Measurements from ENCODE around the gene CRAMP1. TPM values are rescaled to one million over a fixed set of nuclear protein-coding genes. Genes with fewer than 3 reads are reported as not detected.
"Not testable (repeated sequence)": the region's sequence is repeated elsewhere in the genome, so short reads cannot be mapped to it uniquely, and the experiment has no call there.

CRAMP1 gene
- total and polyA plus RNA-seq, 12 donors, result 3.2 to 13.8 (median 10.5) TPM

- no peaks in the 10 kb centered on the region for H3K9me3 ChIP-seq
- peaks cover 10 to 70% (median 34%) of the 10 kb centered on the region in 9 donors for H3K4me1 ChIP-seq
- H3K27me3 ChIP-seq, result no peaks in the 10 kb centered on the region
- intact Hi-C loops (cut with DNase I), result no loop called here
- TF ChIP-seq, protein P1, sequence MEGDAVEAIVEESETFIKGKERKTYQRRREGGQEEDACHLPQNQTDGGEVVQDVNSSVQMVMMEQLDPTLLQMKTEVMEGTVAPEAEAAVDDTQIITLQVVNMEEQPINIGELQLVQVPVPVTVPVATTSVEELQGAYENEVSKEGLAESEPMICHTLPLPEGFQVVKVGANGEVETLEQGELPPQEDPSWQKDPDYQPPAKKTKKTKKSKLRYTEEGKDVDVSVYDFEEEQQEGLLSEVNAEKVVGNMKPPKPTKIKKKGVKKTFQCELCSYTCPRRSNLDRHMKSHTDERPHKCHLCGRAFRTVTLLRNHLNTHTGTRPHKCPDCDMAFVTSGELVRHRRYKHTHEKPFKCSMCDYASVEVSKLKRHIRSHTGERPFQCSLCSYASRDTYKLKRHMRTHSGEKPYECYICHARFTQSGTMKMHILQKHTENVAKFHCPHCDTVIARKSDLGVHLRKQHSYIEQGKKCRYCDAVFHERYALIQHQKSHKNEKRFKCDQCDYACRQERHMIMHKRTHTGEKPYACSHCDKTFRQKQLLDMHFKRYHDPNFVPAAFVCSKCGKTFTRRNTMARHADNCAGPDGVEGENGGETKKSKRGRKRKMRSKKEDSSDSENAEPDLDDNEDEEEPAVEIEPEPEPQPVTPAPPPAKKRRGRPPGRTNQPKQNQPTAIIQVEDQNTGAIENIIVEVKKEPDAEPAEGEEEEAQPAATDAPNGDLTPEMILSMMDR (IDR thresholded peaks at IDR 0.05), result no peak
- DNase-seq (no peak), ATAC-seq (no peak)
- peak overlapping the region in 6 of 10 donors; percentile 13 to 52 (median 42) for H3K27ac ChIP-seq
- H3K4me3 ChIP-seq, result no peak overlapping the region
- 77 to 80% methylated on average over 7 of the region's 7 CpGs for WGBS, 2 donors
- peaks cover 0 to 9% (median 0%) of the 10 kb centered on the region in 9 donors for H3K36me3 ChIP-seq
Observed at GRCh38 chr16:1713331-1713730, 101.2 kb downstream of the CRAMP1 start.

DNA sequence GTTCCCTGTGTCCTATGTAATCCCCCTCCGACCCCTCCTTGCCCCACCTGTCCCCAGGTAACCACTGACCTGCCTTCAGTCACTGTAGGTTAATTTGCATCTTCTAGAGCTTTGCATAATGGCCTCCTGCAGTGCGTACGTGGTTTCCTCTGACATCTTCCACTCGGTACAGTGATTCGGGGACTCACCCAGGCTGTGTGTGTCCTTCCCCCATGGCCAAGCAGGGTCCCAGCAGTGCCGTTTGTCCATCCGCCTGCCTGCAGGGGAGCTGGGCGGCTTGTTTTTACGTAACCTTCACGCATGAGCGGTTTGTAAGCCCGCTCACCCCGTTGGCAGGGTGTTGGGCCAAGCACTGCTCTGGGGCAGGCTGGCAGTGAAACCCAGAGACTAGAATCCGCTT is 101.8 kb downstream of the CRAMP1 start:
- H3K9me3 ChIP-seq, result no peaks in the 10 kb centered on the region
- WGBS, 2 donors, result 82 to 86% methylated on average over 14 of the region's 14 CpGs
- TF ChIP-seq, protein P1 (IDR thresholded peaks at IDR 0.05), result no peak
- H3K27me3 ChIP-seq, result no peaks in the 10 kb centered on the region
- ATAC-seq, result no peak
- intact Hi-C loops (cut with DNase I), result no loop called here
- H3K36me3 ChIP-seq, result peaks cover 0 to 9% (median 0%) of the 10 kb centered on the region in 9 donors
- DNase-seq, result no peak
- H3K4me1 ChIP-seq, result peaks cover 7 to 70% (median 33%) of the 10 kb centered on the region in 9 donors
- H3K4me3 ChIP-seq, result no peak overlapping the region
- no peak overlapping the region for H3K27ac ChIP-seq

DNA sequence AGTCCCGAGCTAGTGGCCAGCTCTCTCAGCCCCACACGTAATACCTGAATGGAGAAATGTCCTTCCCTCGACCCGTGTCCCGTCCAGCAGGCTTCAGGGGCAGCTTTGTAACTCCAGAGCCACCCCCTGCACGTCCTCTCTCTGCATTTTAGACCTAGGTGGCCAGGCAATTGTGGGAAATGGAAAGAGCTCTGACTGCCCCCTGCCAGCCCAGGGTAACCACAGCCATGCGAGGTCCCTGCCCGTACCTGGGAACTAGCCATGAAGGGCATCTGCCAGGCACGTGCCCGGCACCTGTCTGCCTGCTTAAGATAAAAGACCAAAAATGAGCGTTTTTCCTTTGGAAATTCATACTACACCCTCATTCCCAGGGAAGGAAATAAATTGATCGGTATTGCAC is 103.1 kb downstream of the CRAMP1 start:
- DNase-seq (no peak), ATAC-seq (no peak)
- WGBS, 2 donors, result 88 to 90% methylated on average over 12 of the region's 12 CpGs
- TF ChIP-seq, protein P1 (IDR thresholded peaks at IDR 0.05), result no peak
- intact Hi-C loops (cut with DNase I), result no loop called here
- H3K9me3 ChIP-seq, result no peaks in the 10 kb centered on the region
- no peak overlapping the region for H3K4me3 ChIP-seq
- H3K36me3 ChIP-seq, result peaks cover 0 to 4% (median 0%) of the 10 kb centered on the region in 9 donors
- peak overlapping the region in 2 of 10 donors; percentile 7 to 25 for H3K27ac ChIP-seq
- peaks cover 3 to 70% (median 33%) of the 10 kb centered on the region in 9 donors for H3K4me1 ChIP-seq
- H3K27me3 ChIP-seq, result no peaks in the 10 kb centered on the region

DNA sequence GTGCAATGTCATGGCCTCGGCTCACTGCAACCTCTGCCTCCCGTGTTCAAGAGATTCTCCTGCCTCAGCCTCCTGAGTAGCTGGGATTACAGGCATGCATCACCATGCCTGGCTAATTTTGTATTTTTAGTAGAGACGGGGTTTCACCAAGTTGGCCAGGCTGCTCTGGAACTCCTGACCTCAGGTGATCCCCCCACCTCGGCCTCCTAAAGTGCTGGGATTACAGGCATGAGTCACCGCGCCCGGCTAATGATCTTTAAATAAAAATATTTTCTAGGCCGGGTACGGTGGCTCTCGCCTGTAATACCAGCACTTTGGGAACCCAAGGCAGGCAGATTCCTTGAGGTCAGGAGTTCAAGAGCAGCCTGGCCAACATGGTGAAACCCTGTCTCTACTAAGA is 106.1 kb downstream of the CRAMP1 start:
- Histone ChIP-seq H3K27ac (peak overlapping the region in 1 of 10 donors; percentile 21), H3K4me1 (peaks cover 0 to 67% (median 29%) of the 10 kb centered on the region in 9 donors)
- 72 to 80% methylated on average over 10 of the region's 10 CpGs for WGBS, 2 donors
- H3K9me3 ChIP-seq; ATAC-seq; H3K4me3 ChIP-seq; DNase-seq; intact Hi-C loops (cut with DNase I); H3K27me3 ChIP-seq; H3K36me3 ChIP-seq: not testable (repeated sequence)

GRCh38 chr16:1719559-1720229 is 107.5 kb downstream of the CRAMP1 start:
- H3K27me3 ChIP-seq; intact Hi-C loops (cut with DNase I); H3K4me3 ChIP-seq; ATAC-seq; H3K9me3 ChIP-seq; DNase-seq; H3K36me3 ChIP-seq: not testable (repeated sequence)
- whole genome bisulfite sequencing, 2 donors, result 93 to 94% methylated on average over 12 of the region's 12 CpGs
- Histone ChIP-seq H3K4me1 (peaks cover 0 to 66% (median 22%) of the 10 kb centered on the region in 9 donors), H3K27ac (peak overlapping the region in 4 of 10 donors; percentile 13 to 65 (median 33))

Data from heart right ventricle (tissue), 16 donors.